Fibroblast of mammary gland (primary cell): ENCODE data around the gene MIF.

Experiments
- DNase-seq: peaks from one replicate; pipeline ENCODE4 v3.0.0-alpha.2; 2010; ENCODE audit warnings: low read depth
- H3K4me3 ChIP-seq: 2 replicates; pipeline ENCODE4 v1.5.1; 2011; ENCODE audit warnings: low read depth, mild to moderate bottlenecking, low read length, moderate library complexity; ENCODE audit not compliant: control insufficient read depth
- CTCF ChIP-seq: conservative IDR thresholded peaks from 2 replicates; pipeline ENCODE4 v1.5.1; 2011; ENCODE audit warnings: low read depth, low read length, inconsistent platforms; ENCODE audit not compliant: control insufficient read depth, insufficient read depth

MIF gene

GRCh38 chr22:23892130-23892529 lies 2.1 kb upstream of the MIF start:
- H3K4me3 ChIP-seq: no peak overlapping the region
- DNase-seq: no peak
- TF ChIP-seq CTCF: no peak

- no peak overlapping the region for H3K4me3 ChIP-seq
- no peak for DNase-seq
- TF ChIP-seq CTCF: no peak
These were observed 1.5 kb upstream of the MIF start for GRCh38 chr22:23892706-23893105.

GRCh38 chr22:23893121-23893944 lies 850 bp upstream of the MIF start:
- TF ChIP-seq CTCF: no peak
- DNase-seq: no peak
- H3K4me3 ChIP-seq: peak overlapping the region; percentile 77

- peak; percentile 69 for DNase-seq
These were observed 771 bp downstream of the MIF start for GRCh38 chr22:23894710-23895598.

GRCh38 chr22:23895599-23896144 lies 1.5 kb downstream of the MIF start:
- TF ChIP-seq CTCF: no peak
- no peak for DNase-seq

More at GRCh38 chr22:23894710-23895598, 771 bp downstream of the MIF start:
- H3K4me3 ChIP-seq: peak overlapping the region; percentile 77
- TF ChIP-seq CTCF: peak; percentile 13

GRCh38 chr22:23896166-23896522 lies 2.0 kb downstream of the MIF start:
- TF ChIP-seq CTCF: no peak
- DNase-seq: no peak
- no peak overlapping the region for H3K4me3 ChIP-seq

More at GRCh38 chr22:23895599-23896144, 1.5 kb downstream of the MIF start:
- H3K4me3 ChIP-seq: peak overlapping the region; percentile 77
